Endometrium (tissue), 2 donors: ENCODE measurements around the gene PARD6B.
"Not testable (repeated sequence)": the region's sequence is repeated elsewhere in the genome, so short reads cannot be mapped to it uniquely, and the experiment has no call there.

Source experiments
- FAIRE-seq: peaks from 2 replicates; lab custom pipeline; 2012; peaks lifted over from hg19 to GRCh38; lab: Jason Lieb, UNC
- donor health status: control.
- donor health status: control.

Gene PARD6B

DNA sequence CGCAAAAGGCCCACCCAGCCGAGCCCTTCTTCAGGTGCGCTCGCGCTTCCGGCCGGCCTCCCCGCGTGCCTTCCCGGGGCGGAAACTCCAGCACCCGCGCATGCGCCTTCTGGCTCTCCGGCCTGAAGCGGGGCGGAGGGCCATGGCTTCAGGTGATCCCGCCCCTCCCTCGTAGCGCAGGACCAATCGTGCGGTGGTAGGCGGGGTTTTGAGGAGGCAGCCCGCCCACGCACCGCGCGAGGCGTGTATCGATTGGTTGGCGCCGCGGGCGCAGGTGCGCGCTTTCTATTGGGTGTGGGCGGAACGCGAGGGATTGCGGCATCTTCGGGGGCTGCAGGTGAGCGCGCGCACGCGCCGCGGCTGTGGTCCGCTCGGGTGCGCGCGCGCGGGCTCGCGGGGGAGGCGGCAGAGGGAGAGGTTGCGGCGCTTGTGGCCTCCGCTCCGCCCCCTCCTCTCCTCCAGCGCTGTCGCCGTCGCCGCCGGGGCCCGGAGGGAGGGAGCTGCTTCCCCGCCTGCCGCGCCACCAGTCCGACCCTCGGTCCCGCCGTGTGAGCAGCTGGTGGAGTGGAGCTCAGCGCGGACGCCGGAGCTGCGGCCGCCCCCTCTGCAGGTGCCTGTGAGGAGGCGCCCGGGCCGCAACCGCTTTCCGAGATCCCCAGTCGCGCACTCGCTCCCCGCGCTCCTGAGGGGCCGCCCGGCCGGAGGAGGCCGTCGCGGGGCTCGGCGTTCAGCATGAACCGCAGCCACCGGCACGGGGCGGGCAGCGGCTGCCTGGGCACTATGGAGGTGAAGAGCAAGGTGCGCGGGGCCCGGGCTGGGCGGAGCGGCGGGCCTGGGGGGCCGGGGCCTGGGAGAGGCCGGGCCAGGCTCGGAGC is at the start of gene PARD6B:
TSS of gene PARD6B (plus strand) at position 526 of the 875 bp plus-strand sequence. CDS start at position 733, 207 bp downstream.
- FAIRE-seq: no peak

DNA sequence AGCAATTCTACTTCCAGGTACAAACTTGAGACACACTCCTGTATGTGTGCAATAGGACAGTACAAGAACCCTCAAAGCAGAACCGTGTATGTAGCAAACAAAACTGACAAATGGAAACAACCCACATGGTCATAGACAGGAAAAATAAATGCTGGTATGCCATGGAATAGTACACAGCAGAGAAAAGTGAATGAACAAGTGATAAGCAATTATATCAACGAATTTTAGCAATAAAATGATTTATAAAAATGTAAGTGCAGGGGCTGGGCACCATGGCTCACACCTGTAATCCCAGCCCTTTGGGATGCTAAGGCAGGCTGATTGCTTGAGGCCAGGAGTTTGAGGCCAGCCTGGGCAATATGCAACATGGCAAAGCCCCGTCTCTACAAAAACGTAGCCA is 49.3 kb upstream of the PARD6B start:
- no peak for FAIRE-seq

GRCh38 chr20:50682947-50683530 is 48.3 kb upstream of the PARD6B start:
- FAIRE-seq: no peak

DNA sequence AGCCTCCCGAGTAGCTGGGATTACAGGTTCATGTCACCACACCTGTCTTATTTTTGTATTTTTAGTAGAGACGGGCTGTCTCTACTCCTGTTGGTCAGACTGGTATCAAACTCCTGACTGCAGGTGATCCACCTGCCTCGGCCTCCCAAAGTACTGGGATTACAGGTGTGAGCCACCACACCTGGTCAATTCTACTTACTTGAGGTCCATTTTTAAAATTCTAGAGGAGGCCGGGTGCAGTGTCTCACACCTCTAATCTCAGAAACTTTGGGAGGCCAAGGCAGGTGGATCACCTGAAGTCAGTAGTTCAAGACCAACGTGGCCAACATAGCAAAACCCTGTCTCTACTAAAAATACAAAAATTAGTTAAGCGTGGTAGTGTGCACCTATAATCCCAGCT is 47.8 kb upstream of the PARD6B start:
- FAIRE-seq: no peak

GRCh38 chr20:50686821-50687220 is 44.6 kb upstream of the PARD6B start:
- no peak for FAIRE-seq

GRCh38 chr20:50688256-50688975 is 43.0 kb upstream of the PARD6B start:
- FAIRE-seq: no peak

DNA sequence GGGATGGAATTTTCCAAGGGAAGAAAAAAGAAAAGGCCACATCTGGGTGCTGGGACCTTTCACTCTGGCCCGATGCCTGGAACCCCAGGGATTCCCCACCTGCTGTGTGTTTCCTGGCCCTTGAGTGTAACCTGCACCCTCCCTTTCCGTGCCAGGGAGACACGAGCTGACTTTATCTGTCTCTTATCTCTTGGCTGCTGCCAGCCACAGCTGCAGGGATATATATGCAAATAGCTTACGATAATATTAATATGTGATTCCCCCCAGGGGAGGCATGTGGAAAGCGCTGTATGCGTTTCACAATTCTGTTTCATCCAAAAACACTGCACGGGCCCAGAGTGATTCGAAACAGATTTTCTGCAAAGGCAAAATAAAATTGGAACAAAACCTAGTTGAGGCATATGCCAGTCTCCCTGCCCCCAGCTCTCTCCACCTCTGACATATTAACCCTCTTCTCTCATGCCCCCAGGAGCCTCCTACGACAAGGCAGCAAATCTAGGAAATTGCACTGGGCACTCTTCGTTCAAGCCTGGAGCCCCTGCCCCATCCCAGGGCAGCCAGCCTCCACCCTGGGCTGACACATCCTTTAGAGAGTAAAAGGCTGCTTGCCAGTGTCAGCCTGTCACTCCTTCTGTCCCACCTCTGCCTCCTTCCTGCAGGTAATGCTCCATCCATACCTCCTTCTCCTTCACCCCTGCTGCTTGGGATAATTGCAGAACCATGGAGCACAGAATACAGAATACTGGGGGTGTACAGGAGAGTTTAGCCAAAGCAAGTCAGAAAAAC is 41.3 kb upstream of the PARD6B start:
- no peak for FAIRE-seq

- FAIRE-seq: no peak
These were observed 40.5 kb upstream of the PARD6B start, which contains the start of gene RIPOR3 for GRCh38 chr20:50690650-50691572. RIPOR3 (minus strand) TSS chr20:50691542; CDS start chr20:50691128, 414 bp downstream.

DNA sequence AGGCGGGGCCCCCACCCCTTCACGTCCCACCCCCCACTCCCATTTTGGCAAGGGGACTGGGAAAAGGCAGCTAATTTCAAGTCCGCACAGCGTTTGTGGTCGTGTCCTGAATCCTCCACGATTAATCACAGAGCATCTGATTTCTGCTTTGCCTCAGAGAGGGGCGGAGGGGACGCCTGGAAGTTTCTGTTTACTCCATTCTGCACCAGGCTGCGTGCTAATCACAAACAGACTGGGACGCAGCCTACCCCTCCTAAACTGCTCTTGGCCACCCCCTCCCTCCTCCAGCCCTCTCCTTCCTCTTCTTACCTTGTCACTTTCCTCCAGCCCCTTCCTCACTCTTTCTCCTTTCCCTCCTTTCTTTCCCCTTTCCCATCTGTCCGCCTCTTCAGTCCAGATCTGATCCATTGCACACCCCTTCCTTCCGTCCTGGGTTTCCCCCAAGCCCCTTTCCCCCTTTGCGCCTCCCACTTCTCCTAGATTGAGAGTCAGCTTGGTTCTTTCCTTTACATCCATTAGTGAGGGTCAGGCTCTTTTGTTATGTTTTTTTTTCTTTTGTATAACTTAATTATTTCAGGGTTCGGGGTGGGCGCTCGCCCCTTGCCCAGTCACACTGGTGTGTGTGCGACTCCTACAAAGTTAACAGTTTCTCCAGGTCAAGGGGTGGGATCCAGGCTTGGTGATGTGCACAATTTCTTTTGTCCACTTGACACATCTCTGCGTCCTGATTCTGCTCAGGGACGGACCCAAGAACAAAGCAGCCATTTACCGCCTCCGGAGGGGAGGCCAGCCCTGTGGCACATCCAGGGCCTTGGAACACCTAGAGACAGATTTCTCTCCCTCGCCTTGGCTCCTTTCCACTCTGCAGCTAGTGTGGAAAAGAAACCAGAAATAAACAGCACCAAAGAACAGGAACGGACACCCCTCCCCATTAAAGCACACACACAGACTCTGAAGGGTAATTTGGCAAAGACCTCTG is 39.5 kb upstream of the PARD6B start:
- no peak for FAIRE-seq

GRCh38 chr20:50692552-50692933 is 38.8 kb upstream of the PARD6B start:
- no peak for FAIRE-seq

- no peak for FAIRE-seq
These were observed 38.4 kb upstream of the PARD6B start for GRCh38 chr20:50693001-50693400.

DNA sequence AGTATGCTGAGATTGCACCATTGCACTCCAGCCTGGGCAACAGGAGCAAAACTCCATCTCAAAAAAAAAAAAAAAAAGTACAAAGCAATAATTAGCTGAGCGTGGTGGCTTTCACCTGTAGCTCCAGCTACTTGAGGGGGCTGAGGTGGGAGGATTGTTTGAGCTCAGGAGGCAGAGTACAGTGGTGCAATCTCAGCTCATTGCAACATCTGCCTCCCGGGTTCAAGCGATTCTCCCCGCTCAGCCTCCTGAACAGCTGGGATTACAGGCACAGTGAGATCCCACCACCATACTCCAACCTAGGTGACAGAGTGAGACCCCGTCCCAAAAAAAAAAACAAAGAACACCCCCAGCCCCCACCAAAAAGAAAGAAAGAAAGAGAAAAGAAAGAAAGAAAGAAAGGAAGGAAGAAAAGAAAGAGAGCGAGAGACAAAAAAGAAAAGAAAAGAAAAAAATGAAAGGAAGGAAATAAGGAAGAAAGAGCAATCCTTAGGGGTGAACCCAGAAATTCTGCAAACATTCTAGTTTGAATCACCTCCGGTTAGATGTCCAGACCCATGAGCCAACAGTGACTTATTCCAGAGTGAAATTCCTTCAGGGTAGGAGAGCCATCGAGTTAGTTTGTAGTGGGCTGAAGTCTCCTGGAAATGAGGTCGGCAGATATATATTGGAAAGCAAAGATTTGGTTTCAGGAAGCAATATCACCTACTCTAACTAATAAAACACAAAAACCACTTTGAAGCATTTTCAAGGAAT is 36.8 kb upstream of the PARD6B start:
- no peak for FAIRE-seq

DNA sequence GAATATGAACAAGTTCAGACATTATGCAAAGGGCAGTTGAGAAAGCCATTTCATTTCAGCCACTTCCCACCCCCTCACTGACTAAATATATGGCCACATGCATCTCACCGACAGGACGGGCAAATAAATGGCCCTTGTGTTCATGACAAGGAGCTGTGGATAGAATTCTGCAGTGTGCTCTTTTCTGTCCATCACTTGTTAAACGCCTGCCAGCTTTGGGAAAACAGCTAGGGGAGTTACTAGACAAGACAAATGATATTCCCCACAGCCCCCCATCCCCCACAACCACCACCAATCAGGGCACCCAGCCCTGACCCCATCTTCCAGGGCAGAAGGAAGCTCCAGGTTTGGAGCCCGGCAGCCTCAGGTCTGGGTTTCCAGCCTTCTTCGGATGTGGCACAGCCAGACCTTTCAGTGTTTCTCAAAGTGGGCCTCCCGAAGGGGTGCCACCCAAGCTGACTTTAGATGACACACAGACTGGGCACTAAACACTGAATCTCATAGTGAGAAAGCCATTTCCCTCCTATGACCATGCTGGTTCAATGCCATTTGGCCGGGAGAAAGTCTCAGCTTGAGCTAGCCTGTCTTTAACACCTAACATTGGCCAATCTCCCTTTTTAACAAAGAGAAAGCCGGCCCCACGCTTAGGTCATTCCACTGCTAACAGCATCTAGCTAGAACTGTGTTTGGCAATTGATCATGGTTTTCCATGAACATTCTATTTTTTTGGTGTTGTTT is 36.1 kb upstream of the PARD6B start:
- FAIRE-seq: no peak

GRCh38 chr20:50698255-50698654 is 33.1 kb upstream of the PARD6B start:
- not testable (repeated sequence) for FAIRE-seq

DNA sequence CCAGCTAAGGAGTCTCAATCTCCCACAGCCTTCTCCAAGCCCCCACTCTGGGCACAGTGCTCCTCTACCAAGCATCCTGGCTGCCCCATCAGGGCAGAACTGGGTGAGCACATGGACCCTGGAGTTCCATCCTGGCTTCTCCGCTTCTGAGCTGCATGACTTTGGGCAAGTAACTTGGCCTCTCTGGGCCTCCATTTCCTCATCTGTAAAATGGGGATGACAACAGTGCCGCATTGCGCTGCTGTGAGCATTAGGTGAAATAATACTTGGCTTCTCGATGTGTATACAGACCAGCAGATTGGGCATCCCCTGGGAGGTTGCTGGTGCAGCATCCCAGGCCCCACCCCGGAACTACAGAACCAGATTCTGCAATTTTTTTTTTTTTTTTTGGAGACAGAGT is 31.7 kb upstream of the PARD6B start:
- no peak for FAIRE-seq

DNA sequence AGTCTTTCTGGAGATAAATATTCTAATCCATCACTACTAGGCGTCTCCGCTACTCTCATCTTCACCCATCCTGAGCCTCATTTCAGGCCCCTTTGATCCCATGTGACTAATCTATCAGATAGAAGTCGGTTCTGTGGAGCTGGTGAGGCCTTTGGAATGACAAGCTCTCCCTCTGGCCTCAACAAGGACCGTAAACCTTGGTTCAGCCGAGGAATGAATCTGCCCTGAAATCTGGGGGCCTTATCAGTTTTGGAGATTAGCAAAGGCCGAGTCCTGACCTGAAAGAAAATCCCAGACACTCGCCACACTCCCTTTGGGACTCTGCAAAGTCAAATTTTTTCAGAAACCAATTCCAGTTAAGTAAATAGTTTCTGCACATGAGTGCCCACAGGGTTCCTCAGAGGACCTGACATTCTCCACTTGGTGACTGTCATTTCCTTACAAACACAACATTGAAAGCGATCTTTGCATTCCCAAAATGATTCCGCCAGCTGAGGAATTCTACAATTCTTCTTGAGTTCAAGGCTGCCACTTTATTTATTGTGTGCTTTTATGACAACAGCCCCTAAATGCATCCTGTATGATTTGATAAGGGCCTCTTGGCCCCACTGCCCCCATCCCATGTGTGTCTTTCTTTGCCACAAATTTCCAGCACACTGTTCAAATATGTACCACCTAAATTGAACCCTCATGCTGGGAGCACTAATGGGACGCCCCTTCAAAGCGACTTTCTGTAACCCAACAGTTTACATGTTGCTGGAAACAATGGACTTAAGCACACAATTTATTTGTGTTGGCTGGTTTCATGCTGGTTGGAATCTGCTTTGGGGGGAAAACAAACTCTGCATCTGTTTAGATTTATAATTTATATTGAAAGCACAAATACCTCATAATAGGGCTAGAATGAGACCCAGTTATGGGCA is 30.1 kb upstream of the PARD6B start:
- FAIRE-seq: no peak
